Activated T-cell treated with anti-CD3 and anti-CD28 coated beads for 48 hours (primary cell): Measurements from ENCODE around the gene PDE8B.

Source experiments
- DNase-seq: peaks from one replicate; pipeline ENCODE4 v3.0.0-alpha.2; 2020; ENCODE audit warnings: low read depth

PDE8B gene

DNA sequence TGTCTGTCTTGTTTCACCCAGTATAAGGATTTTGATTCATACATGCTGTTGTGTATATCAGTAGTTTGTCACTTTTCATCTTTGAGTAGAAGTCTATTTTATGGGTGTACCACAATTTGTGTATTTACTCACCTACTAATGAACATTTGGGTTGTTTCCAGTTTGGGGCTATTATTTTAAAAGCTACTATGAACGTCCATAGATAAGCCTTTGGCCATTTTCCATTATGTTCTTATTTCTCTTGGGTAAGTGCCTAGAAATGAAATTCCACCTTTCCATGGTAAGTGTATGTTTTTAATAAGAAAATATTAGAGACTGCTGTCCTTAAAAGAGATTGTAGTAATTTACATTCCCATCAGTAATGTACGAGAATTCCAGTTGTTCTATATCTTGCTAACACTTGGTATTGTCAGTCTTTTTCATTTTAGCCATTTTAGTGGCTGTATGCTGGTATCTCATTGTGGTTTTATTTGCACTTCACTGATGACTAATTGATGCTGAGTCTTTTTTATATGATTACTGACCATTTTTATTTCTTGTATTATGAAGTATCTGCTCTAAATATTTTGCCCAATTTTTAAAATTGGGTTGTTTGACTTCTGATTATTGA lies 17.9 kb upstream of the PDE8B start:
- DNase-seq, result no peak

DNA sequence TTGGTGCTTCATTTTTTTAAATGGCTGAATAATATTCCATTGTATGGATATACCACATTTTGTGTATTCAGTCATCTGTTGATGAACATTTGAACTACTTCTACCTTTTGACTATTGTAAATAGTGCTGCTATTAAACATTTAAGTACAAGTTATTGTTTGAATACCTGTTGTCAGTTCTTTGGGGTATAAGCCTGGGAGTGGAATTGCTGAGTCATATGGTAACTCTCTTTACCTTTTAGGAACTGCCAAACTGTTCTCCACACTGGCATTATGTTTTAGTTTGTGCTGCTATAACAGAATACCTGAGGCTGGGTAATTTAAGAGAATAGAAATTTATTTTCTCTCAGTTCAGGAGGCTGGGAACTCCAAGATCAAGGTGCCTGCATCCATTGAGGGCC lies 15.7 kb upstream of the PDE8B start:
- no peak for DNase-seq

DNA sequence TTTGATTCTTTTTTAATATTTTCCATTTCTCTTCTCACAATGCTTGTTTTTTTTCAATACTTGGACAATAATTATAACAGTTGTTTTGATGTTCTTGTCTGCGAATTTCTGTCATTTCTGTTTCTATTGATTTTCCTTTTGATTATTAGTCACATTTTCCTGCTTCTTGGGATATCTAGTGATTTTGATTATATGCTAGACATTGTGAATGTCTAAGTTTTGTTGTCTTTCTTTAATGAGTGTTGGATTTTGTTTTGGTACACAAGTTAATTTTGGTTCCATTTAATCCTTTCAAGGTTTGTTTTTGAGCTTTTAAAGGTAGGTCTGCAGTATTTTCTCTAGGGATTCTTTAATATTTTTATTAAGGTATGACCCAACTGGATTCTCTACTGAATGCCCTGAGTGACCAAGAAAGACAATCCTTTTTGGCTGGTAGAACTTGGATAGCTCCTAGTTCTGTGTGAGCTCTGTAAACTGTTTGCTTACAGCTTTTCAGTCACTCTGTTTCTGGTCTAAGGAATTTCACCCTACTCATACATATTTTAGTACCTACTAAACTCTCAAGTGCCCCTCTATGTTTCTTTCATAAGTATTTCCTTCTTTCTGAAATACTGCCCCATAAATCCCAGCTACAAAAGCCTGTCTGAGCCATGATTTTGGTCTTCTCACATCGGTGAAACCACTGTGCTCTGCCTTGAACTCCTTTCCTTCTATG lies 12.5 kb upstream of the PDE8B start:
- DNase-seq, result no peak

DNA sequence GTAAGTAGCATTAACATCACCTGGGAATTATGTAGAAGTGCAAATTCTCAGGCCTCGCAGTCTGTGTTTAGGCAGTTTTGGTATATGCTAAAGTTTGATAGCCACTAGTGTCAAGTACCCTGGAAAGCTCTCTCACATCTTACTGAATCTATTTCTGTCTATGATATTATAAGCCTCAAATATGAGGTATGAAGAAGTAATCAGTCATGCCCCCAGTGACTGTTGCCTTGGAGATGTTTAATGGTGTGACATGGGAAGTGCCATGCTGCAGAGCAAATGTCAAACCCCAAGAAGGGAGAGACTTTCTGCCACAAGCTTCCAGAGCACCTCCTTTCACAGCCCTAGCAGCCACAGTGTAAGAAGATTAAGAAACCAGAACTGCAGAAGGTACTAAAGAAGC lies 9.8 kb upstream of the PDE8B start:
- DNase-seq, result no peak

DNA sequence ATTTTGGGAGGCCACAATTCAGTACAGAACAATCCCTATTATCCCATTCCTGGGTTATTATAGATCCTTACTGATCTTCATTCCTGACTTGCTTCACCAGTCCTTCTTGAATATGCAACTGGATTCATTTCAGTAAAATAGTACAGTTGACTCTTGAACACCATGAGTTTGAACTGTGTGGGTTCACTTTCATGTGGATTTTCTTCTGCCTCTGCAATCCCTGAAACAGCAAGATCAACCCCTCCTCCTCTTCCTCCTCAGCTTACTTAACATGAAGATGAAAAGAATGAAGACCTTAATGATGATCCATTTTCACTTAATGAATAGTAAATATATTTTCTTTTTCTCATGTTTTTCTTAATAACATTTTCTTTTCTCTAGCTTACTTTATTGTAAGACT lies 8.3 kb upstream of the PDE8B start:
- no peak for DNase-seq

DNA sequence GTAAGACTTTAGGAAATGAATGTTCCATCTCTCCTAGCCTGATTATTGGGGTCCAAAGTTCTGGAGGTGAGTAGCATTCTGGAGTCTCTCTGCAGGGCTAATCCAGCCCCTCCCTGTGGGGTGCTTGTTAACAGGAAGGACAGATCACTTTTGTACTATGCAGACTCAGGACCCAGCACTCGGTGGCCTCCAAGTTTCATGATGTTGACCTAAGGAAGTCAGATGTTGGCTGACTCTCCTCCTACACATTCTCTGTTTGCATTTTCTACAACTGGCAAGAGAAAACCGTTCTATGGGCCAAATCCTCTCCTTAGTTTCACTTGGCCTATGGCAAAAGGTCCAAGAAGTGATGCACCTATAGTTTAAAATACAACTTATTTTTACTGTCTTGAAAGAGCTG lies 5.5 kb upstream of the PDE8B start:
- no peak for DNase-seq

DNA sequence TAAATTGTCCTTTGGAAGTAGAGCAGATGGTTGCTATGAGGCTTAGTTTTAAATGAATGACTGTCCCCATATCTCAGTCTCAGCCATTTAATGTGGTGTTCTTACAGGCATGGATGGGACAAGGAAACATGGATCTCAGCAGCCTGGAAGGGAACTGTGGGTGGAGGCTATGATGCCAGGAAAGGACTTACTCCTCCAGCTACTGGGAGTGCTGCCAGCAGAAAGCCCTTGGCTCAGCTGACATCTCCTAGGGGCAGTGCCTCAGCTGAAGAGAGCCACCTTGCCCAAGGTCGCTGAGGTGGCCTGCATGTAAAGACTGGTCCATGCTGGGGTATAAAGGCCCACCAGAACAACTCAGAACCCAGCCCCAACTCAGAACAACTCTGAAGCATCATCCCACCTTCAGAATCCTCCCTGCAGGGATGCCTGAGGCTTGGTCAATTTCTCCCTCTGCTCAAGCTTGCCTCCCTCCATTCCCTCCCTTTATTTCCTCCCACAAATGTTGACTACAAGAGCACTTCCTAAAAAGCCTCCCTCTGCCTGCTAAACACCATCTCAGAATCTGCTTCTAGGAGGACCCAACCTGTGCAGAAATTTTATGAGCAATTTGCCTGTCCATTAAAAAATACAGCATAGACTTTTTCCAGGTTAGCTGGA lies 1.8 kb upstream of the PDE8B start:
- DNase-seq, result no peak

DNA sequence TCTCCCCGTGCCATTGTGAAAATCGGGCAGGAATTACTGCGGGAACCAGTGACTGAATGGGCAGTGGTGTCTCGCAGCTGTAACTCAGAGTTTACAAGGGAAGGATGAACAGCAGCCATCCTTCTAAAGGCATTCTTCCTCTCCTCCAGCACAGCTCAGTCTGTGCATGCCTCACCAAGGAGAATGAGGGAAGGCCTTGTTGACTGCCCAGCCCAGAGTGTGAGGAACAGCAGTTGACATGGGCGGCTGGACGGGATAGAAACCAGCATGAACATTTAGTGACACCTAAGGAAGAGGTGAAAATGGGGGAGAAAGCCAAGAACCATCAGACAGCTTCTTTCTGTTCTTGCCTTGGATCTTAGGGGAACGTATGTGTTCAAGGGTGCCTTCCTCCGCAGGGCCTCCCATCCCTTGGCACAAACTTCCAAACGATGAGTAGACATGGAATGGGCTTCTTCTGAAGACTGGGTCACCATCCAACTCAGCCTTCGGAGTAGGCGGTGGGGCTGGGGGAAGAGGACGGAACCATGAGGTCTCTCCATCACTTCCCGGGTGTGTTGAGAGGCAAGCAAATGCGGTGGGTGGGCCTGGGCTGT lies 887 bp upstream of the PDE8B start:
- no peak for DNase-seq

DNA sequence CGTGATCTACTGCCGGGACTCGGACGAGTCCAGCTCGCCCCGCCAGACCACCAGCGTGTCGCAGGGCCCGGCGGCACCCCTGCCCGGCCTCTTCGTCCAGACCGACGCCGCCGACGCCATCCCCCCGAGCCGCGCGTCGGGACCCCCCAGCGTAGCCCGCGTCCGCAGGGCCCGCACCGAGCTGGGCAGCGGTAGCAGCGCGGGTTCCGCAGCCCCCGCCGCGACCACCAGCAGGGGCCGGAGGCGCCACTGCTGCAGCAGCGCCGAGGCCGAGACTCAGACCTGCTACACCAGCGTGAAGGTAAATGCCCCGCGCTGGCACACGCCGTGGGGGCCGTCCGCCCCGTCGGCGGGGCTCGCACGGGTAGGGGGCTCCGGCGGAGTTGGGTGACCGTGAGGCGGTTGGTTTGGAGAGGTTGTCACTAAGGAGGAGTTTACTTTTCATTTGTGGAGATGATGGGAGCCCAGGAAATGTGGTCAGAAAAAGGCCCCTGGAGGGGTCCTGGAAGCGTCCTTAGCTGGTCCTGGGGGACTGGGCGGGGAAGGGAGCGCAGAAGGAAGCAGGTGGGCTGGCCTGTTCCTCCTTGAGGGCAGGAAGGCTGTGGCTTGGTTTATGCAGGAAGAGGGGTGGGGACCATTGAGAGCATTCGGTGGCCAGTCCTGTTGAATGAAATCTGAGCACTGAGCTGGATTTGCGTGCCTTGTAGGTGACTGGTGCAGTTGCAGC lies 647 bp downstream of the PDE8B start:
- no peak for DNase-seq

DNA sequence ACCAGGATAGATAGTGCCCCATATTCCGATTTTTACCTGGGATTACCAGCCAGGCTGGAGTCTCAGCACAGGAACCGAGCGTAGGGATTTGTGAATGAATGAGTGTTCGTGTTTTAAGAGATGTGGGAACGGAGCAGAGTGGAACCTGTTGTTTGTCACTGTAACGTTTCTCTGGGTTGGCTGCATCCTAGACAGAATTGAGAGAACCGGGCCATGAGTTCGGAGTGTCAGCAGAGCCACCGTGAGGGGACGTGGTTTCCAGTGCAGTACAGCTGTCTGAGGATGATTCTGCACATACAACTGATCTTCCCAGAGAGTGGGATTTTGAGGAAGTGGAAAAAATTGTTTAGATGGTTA lies 1.2 kb downstream of the PDE8B start:
- DNase-seq, result no peak

DNA sequence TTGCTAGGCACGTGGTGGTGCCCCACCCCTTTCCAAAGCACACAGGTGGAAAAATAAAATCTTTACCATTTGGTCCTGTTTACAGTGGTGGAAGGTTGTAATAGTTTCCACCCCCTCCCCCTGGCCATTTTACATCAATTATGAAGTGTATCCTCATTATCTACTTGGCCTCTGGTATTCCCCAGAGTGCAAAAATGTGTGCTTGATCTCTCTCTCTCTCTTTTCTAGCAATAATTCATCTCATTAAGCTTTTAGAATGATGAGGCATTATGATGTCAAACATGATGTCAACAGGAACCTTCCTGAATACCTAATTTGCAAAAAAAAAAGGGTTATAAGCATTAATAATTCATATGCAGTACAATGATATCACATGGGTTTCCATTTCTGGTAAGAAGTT lies 3.1 kb downstream of the PDE8B start:
- no peak for DNase-seq

DNA sequence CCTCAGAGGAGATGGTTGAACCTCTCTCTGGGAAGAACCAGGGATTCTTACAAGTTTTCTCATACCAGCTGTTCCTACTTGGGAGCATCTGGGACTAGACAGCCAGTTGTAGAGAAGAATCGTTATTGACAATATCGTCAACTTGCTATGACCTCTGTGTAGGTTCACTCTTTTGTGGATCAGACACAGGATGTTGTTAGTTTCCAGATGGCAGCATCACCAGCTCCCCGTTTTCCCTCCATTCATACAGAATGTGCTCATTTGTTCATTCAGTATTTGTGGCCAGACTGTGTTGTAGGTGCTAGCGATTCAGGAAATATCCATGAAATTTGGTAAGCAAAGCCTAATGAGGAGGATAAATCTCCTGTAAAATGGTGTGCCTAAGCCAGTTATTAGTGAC lies 3.7 kb downstream of the PDE8B start:
- no peak for DNase-seq

DNA sequence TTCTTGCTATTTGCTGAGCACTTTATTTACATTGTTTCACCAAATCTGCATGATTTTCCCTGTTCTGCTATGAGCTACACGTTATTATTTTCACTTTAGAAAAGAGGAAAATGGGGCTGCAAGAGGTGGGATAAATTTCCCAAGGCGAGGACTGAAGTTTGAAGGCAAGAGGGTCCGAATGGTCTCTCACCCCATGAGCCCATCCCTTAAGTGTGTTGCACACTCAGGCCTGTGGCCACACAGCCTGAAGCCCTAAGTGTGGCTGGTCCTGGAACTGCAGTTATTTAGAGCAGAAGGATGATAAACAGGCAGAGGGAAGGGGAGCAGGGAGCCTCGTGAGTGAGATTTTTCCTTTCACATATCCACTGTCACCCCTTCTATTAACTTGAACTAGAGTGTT lies 7.8 kb downstream of the PDE8B start:
- no peak for DNase-seq

DNA sequence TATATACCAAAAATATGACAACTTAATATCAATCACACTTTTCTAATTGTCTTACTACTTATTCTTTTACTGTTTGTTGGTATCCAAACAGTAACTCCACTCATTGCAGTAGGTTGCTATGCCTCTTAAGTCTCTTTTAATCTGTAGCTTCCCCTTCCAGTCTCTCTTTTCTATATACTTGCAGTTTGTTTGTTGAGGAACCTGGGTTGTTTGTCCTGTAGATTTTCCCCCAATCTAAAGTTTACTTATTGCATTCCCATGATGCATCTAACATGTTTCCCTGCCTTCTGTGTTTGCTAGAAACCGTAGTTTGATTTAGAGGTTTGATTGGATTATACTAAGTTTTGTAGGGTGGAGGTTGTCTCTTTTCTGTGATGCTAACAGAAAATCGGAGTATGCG lies 10.6 kb downstream of the PDE8B start:
- DNase-seq, result no peak

DNA sequence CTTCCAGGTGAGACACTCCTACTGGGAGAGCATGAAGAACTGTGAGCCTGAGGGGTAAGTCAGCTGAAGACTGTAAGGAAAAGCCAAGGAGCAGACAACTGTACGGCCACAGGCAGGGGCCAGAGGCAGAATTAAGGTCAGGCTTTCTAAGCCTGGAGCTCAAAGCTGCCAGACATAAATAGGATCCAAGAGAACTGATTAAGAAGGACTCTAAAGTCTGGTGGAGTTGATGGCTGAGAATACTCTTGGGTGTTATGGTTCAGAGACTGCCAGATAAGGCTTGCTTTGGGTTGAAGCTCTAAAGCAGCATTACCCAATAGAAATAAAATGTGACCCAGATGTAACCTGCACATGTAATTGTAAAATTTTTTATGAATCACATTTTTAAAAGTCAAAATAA lies 12.2 kb downstream of the PDE8B start:
- no peak for DNase-seq

DNA sequence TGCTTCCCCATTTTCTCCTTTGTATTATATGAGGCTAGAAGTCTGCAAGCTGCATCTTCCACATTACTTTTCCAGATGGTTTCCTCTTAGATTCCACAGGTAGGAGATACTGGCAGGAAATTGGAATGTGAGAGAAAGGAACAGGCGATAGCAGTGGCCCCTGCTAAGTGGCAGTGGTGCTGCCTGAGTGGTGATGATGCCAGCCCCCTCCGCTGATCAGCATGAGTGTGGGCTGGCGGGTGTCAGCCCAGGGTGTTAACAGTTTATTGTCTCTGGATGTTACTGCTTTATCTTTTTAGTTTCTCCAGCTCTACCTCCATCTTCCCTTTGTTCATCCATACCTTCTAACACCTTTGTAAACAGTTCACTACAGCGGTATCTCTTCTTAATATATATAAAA lies 13.2 kb downstream of the PDE8B start:
- DNase-seq, result no peak

DNA sequence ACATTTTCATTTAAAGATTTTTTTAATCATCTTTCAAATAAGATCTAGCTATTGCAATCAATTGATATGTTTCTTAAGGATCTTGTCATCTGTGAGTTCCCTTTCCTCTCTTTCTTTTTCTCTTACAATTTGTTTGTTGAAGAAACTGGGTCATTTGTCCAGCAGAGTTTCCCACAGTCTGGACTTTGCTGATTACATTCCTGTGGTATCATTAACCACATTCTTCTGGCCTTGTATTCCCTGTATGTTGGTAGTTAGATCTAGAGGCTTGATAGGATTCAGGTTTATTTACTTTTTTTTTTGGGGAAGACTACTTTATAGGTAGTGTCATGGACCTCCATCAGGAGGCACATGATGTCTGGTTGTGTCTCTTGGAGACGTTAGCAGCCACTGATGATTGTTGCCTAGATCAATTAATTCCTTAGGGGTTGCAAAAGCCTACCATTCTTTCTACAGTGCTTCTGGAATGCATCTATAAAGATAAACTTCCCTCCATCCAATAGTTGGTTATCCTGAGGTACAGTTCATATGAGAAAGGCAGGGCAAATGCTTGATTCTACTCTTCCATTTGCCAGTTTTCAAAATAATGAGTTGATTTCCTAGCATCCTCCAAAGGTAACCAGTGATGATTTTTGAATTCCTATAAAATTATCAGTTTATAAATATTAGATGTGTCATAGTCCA lies 14.3 kb downstream of the PDE8B start:
- no peak for DNase-seq

DNA sequence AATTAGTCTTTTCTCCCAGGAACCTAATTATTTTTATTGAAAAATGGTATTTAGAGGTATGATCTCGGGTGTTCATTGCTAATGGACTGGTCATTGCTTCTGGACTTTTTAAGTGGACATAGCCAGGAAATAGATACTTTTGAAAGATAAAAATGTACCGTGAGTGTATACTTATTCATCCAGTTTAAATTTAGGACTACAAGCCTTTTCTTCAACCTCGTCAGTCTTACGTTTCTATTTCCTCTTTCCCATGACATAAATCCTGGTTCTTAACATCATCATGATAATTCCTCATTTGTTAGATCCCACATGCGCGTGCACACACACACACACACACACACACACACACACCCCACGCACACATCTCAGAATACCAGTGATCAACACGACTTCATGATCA lies 15.1 kb downstream of the PDE8B start:
- DNase-seq, result no peak

DNA sequence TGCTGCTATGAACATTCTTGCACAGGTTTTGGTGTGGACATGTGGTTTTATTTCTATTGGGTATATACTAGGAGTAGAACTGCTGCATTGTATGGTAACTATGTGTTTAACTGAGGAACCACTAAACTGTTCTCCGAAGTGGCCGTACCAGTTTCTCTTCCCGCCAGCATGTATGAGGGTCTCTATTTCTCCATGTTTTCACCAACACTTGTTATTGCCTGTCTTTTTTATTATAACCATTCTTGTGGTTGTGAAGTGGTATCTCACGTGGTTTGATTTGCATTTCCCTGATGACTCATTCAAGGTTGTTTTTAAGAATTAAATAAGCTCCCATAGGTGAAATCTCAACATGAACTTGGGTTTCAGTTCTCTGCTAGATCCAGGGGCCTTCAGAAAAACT lies 19.4 kb downstream of the PDE8B start:
- no peak for DNase-seq

DNA sequence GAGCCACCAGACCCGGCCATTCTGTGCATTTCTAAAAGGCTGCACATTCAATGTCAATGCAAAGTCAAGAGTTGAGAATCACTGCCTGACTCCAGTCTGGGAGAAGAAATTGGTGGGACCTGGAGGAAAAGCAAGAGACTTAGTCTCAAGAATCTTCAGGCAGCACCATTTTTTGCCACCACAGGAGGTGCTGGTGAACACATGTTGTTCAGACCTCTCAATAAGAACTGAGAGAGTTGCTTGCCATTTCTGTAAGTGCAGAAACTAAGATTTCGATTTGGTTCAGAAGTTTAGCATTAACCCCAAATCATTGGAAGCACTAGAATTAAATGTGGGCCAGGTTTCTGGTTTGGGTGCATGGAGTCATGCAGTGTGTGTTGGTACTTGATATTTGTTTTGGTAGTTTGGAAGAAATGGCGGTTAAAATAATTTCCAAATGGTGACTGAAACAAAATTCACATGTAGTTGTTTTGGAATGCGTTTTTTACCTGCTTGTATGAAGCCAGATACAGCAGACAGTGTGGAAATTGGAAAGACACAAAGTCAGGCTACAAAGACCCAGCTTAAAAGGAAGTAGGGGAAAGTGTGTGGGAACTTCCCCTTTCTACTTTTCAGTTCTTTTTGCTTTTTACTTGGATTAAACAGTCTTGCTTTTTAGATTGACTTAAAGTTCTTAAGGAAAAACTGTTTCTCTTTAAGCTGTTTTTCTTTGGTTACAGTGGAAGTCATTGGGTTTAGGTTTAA lies 20.4 kb downstream of the PDE8B start:
- DNase-seq, result no peak

DNA sequence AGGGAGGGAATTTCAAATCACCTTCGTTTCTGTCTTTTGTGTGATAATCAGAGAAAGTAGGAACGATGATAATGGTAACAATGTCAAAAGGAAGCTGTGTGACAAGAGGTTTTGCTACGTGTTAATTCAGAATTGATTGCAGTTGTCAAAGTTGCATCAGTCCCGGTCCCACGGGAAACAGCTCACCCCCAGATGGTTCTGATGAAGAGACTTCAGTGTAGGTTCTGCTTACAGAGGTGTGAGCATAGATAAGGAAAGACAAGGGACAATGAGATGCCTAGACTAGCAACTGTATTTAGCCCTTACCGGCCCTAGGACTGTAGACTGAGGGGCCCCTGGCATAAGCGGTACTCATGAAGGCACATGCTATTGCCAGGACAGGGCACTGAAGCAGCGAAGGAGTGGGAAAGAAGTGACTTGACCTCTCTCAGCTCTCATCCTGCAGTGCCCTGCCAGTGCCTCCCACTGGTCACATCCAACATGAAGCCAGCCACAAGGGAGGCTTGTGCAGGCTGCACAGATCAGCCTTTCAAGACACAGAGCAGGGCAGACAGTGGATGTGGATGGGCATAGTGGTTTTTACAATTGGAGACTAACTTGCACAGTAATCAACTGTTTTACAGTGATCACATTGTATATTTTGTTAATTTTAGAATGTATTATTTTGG lies 21.1 kb downstream of the PDE8B start:
- DNase-seq, result no peak
